ENCODE data around the gene TBX18. TPM values are rescaled to one million over a fixed set of nuclear protein-coding genes. Genes with fewer than 3 reads are reported as not detected.

The TBX18 gene
- total RNA-seq, 1 experiment from 2014 or later, result not detected

DNA sequence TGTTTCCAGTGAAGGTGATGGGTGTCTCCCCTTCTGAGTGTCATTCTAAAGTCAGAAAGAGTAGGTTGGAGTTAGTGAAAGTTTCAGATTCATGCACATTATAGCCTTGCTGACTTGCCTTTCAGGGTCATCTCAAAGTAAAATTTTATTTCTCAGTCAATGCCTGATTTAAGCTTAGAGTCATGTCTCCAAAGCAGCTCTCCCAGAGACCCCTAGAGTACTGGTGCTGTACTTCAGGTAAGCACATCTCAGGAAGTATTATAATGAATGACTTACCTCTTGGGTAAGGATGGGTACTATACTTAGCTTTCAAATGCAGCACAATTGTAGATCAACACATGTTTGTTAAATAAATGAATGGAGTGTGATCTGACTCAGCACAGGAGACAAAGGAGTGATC, 116.0 kb downstream of the TBX18 start:
- no peak overlapping the region for H3K4me3 ChIP-seq (ENCODE audit: low read depth, low read length)
- Mint-ChIP-seq H3K4me3 (ENCODE audit: unreplicated experiment) (no peak overlapping the region), H3K36me3 (ENCODE audit: insufficient read depth, unreplicated experiment) (no peaks in the 10 kb centered on the region), H3K27ac (ENCODE audit: unreplicated experiment) (no peak overlapping the region), H3K4me1 (ENCODE audit: low read depth, unreplicated experiment) (no peaks in the 10 kb centered on the region), H3K9me3 (ENCODE audit: unreplicated experiment) (peaks cover 9% of the 10 kb centered on the region), H3K27me3 (ENCODE audit: insufficient read depth, unreplicated experiment) (no peaks in the 10 kb centered on the region)
- intact Hi-C loops (cut with micrococcal nuclease; ENCODE audit: unreplicated experiment), result no loop called here
- H3K9me3 ChIP-seq, result no peaks in the 10 kb centered on the region
- DNase-seq, result no peak
- no TSS peak for BruUV-seq (replicated peaks)
- H3K27me3 ChIP-seq (replicated peaks; ENCODE audit: control insufficient read depth, insufficient read depth, low read length), result no peaks in the 10 kb centered on the region
- ChIA-PET POLR2A (no interaction called here), CTCF (no interaction called here)
- H3K4me1 ChIP-seq, result no peaks in the 10 kb centered on the region
- TF ChIP-seq, protein P1, sequence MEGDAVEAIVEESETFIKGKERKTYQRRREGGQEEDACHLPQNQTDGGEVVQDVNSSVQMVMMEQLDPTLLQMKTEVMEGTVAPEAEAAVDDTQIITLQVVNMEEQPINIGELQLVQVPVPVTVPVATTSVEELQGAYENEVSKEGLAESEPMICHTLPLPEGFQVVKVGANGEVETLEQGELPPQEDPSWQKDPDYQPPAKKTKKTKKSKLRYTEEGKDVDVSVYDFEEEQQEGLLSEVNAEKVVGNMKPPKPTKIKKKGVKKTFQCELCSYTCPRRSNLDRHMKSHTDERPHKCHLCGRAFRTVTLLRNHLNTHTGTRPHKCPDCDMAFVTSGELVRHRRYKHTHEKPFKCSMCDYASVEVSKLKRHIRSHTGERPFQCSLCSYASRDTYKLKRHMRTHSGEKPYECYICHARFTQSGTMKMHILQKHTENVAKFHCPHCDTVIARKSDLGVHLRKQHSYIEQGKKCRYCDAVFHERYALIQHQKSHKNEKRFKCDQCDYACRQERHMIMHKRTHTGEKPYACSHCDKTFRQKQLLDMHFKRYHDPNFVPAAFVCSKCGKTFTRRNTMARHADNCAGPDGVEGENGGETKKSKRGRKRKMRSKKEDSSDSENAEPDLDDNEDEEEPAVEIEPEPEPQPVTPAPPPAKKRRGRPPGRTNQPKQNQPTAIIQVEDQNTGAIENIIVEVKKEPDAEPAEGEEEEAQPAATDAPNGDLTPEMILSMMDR (IDR thresholded peaks at IDR 0.05; ENCODE audit: insufficient read depth in 1 of 2, low read depth in 1 of 2, low read length in 1 of 2, severe bottlenecking in 1 of 2, unreplicated experiment in 1 of 2), result no peak
- H3K36me3 ChIP-seq (ENCODE audit: control insufficient read depth, insufficient read depth, low read length), result no peaks in the 10 kb centered on the region

DNA sequence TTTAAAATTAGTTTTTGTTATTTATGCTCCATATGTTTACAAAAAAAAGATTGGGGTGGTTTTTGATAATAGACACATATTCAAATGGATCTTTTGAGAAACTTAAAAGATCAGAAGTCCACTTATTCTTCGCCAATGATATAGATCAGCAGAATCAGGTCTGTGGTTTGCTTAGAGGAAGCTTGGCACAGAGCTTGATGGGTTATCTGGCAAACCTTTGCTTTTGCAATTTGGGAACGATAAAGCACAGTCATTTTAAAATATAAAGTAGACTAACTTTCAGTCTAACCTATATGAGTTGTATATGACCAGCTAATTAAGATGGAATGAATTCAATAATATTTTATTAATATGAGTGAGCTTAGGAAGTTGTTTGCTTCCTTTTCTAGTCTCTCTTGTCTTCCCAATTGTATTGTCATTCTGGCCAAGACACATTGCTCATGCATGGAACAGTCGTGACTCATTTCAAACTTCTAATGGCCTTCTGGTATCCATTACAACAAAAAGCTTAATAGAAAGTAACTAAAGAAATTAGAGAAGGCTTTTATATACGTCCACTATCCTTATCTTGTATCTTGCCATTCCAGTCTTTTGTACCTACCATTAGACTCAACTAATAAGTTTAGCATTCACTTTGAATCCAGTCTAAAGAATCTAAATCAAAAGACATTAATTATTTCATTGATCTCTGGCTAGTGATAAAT, 118.7 kb downstream of the TBX18 start:
- H3K36me3 ChIP-seq (ENCODE audit: control insufficient read depth, insufficient read depth, low read length), result no peaks in the 10 kb centered on the region
- Mint-ChIP-seq H3K4me1 (ENCODE audit: low read depth, unreplicated experiment) (no peaks in the 10 kb centered on the region), H3K9me3 (ENCODE audit: unreplicated experiment) (peaks cover 9% of the 10 kb centered on the region), H3K27ac (ENCODE audit: unreplicated experiment) (no peak overlapping the region), H3K36me3 (ENCODE audit: insufficient read depth, unreplicated experiment) (no peaks in the 10 kb centered on the region), H3K27me3 (ENCODE audit: insufficient read depth, unreplicated experiment) (no peaks in the 10 kb centered on the region), H3K4me3 (ENCODE audit: unreplicated experiment) (no peak overlapping the region)
- no peaks in the 10 kb centered on the region for H3K9me3 ChIP-seq
- CTCF ChIA-PET, result no interaction called here
- no peaks in the 10 kb centered on the region for H3K27me3 ChIP-seq (replicated peaks; ENCODE audit: control insufficient read depth, insufficient read depth, low read length)
- TF ChIP-seq, protein P1 (IDR thresholded peaks at IDR 0.05; ENCODE audit: insufficient read depth in 1 of 2, low read depth in 1 of 2, low read length in 1 of 2, severe bottlenecking in 1 of 2, unreplicated experiment in 1 of 2), result no peak
- no peak overlapping the region for H3K4me3 ChIP-seq (ENCODE audit: low read depth, low read length)
- no peak for DNase-seq
- intact Hi-C loops (cut with micrococcal nuclease; ENCODE audit: unreplicated experiment), result no loop called here
- POLR2A ChIA-PET, result no interaction called here
- BruUV-seq (replicated peaks), result no TSS peak
- no peaks in the 10 kb centered on the region for H3K4me1 ChIP-seq

DNA sequence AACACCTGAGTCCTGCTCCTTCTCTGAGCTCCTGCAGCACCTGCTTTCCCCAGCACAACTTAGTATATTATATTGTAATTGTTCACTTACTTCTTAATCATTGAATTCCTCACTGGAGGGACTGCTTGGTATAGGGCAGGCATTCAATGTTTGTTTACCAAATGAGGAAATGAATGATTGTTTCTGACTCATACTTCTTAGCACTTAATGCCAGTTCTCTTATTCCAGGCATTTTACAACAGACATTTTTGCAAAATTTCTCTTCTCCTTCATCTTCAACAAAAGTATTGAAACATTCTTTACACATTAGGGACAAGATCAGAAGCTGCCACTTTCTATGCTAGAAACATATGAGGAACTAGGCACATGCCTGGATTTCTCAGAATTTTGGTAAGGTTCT, 119.4 kb downstream of the TBX18 start:
- Histone ChIP-seq H3K27me3 (replicated peaks; ENCODE audit: control insufficient read depth, insufficient read depth, low read length) (no peaks in the 10 kb centered on the region), H3K9me3 (no peaks in the 10 kb centered on the region), H3K4me1 (no peaks in the 10 kb centered on the region), H3K4me3 (ENCODE audit: low read depth, low read length) (no peak overlapping the region), H3K36me3 (ENCODE audit: control insufficient read depth, insufficient read depth, low read length) (no peaks in the 10 kb centered on the region)
- no peaks in the 10 kb centered on the region for H3K36me3 Mint-ChIP-seq (ENCODE audit: insufficient read depth, unreplicated experiment)
- H3K9me3 Mint-ChIP-seq (ENCODE audit: unreplicated experiment), result peaks cover 9% of the 10 kb centered on the region
- no peak for DNase-seq
- H3K4me3 Mint-ChIP-seq (ENCODE audit: unreplicated experiment), result no peak overlapping the region
- BruUV-seq (replicated peaks), result no TSS peak
- intact Hi-C loops (cut with micrococcal nuclease; ENCODE audit: unreplicated experiment), result no loop called here
- no peak overlapping the region for H3K27ac Mint-ChIP-seq (ENCODE audit: unreplicated experiment)
- H3K27me3 Mint-ChIP-seq (ENCODE audit: insufficient read depth, unreplicated experiment), result no peaks in the 10 kb centered on the region
- ChIA-PET POLR2A (no interaction called here), CTCF (no interaction called here)
- TF ChIP-seq, protein P1 (IDR thresholded peaks at IDR 0.05; ENCODE audit: insufficient read depth in 1 of 2, low read depth in 1 of 2, low read length in 1 of 2, severe bottlenecking in 1 of 2, unreplicated experiment in 1 of 2), result no peak
- H3K4me1 Mint-ChIP-seq (ENCODE audit: low read depth, unreplicated experiment), result no peaks in the 10 kb centered on the region
